Suprapubic skin (tissue), 4 donors: Measurements from ENCODE around the gene GPM6B. TPM values are rescaled to one million over a fixed set of nuclear protein-coding genes. Genes with fewer than 3 reads are reported as not detected.

Source experiments
- DNase-seq, 2 donors: peaks; one replicate each; pipeline ENCODE4 v3.0.0-alpha.2; 2019; ENCODE audit warnings: low spot score in 2 of 2
- H3K27ac ChIP-seq: fragments of 200-600 bp; sonication (generic); one replicate; pipeline ENCODE4 v1.5.1; 2019
- H3K27me3 ChIP-seq: fragments of 200-600 bp; sonication (generic); one replicate; pipeline ENCODE4 v1.5.1; 2019
- H3K36me3 ChIP-seq: fragments of 200-600 bp; sonication (generic); one replicate; pipeline ENCODE4 v1.5.1; 2019
- H3K4me1 ChIP-seq: fragments of 200-600 bp; sonication (generic); one replicate; pipeline ENCODE4 v1.5.1; 2019
- H3K4me3 ChIP-seq: fragments of 200-600 bp; sonication (generic); one replicate; pipeline ENCODE4 v1.5.1; 2019; ENCODE audit warnings: mild to moderate bottlenecking
- H3K9me3 ChIP-seq: fragments of 200-600 bp; sonication (generic); one replicate; pipeline ENCODE4 v1.5.1; 2019
- CTCF ChIP-seq, 2 donors: fragments of 200-600 bp in 1 of 2; fragments of 450-650 bp in 1 of 2; sonication (generic) in 1 of 2; IDR thresholded peaks; one replicate each; pipeline ENCODE4 v1.5.1; 2016 to 2019; ENCODE audit warnings: antibody characterized with exemption in 2 of 2, mild to moderate bottlenecking in 1 of 2, moderate library complexity in 1 of 2
- EP300 ChIP-seq: sonication (generic); formaldehyde crosslinking; IDR thresholded peaks from one replicate; pipeline ENCODE4 v1.6.1; 2017; ENCODE audit warnings: antibody characterized with exemption
- POLR2A ChIP-seq, 2 donors: fragments of 450-650 bp; IDR thresholded peaks; one replicate each; pipeline ENCODE4 v1.6.1; 2017; ENCODE audit warnings: antibody characterized with exemption in 2 of 2, mild to moderate bottlenecking in 2 of 2, moderate library complexity in 2 of 2
- POLR2AphosphoS5 ChIP-seq, 3 donors: sonication (generic); formaldehyde crosslinking; IDR thresholded peaks; one replicate each; pipeline ENCODE4 v1.6.1; 2017; ENCODE audit warnings: antibody characterized with exemption in 3 of 3
- whole genome bisulfite sequencing: methylation state at CpG from one replicate; pipeline ENCODE4 v1.1.5; 2018; 5-methylcytosine and 5-hydroxymethylcytosine counted together
- total RNA-seq, 4 donors: library from RNA; depleted of rRNA; stranded (reverse); fragments of >200 nt; gene quantifications; one replicate each; pipeline ENCODE4 v1.1.0, GENCODE V29; 2016

Gene GPM6B
- 10 to 100 TPM in 2 of 4 donors, 1 to 10 TPM in 2; 6.6 to 21.7 (median 13.8) TPM for total RNA-seq

- H3K4me1 ChIP-seq: no peaks in the 10 kb centered on the region
- no peak within 1 kb of the TSS for H3K4me3 ChIP-seq
- 30% methylated on average over 19 of the region's 19 CpGs for WGBS
- no peak for DNase-seq
- H3K36me3 ChIP-seq: no peaks in the 10 kb centered on the region
- no peaks in the 10 kb centered on the region for H3K27me3 ChIP-seq
- no peaks in the 10 kb centered on the region for H3K9me3 ChIP-seq
- TF ChIP-seq POLR2A (IDR thresholded peaks at IDR 0.05) (no peak), CTCF (IDR thresholded peaks at IDR 0.05) (no peak), POLR2AphosphoS5 (IDR thresholded peaks at IDR 0.05) (no peak), EP300 (no peak)
- H3K27ac ChIP-seq: no peak within 1 kb of the TSS
These were observed at the start of gene GPM6B for GRCh38 chrX:13816643-13817627. Gene GPM6B (minus strand): TSS chrX:13817093. CDS start chrX:13816904, 189 bp downstream.

GRCh38 chrX:13864264-13864663 lies 47.4 kb upstream of the GPM6B start:
- no peak for DNase-seq
- H3K4me3 ChIP-seq: no peak overlapping the region
- no peak overlapping the region for H3K27ac ChIP-seq
- H3K4me1 ChIP-seq: no peaks in the 10 kb centered on the region
- TF ChIP-seq EP300 (no peak), CTCF (IDR thresholded peaks at IDR 0.05) (no peak), POLR2A (IDR thresholded peaks at IDR 0.05) (no peak), POLR2AphosphoS5 (IDR thresholded peaks at IDR 0.05) (no peak)
- H3K9me3 ChIP-seq: no peaks in the 10 kb centered on the region
- H3K36me3 ChIP-seq: no peaks in the 10 kb centered on the region
- no peaks in the 10 kb centered on the region for H3K27me3 ChIP-seq
- WGBS: 44% methylated on average over 7 of the region's 7 CpGs

GRCh38 chrX:13863324-13863723 lies 46.4 kb upstream of the GPM6B start:
- H3K9me3 ChIP-seq: no peaks in the 10 kb centered on the region
- no peaks in the 10 kb centered on the region for H3K27me3 ChIP-seq
- H3K4me3 ChIP-seq: no peak overlapping the region
- H3K36me3 ChIP-seq: no peaks in the 10 kb centered on the region
- DNase-seq: no peak
- H3K27ac ChIP-seq: no peak overlapping the region
- WGBS: 81% methylated on average over 3 of the region's 3 CpGs
- TF ChIP-seq POLR2AphosphoS5 (IDR thresholded peaks at IDR 0.05): no peak
- no peak for TF ChIP-seq CTCF (IDR thresholded peaks at IDR 0.05)
- no peak for TF ChIP-seq EP300
- TF ChIP-seq POLR2A (IDR thresholded peaks at IDR 0.05): no peak
- H3K4me1 ChIP-seq: no peaks in the 10 kb centered on the region

- no peak overlapping the region for H3K4me3 ChIP-seq
- WGBS: 70% methylated on average over 1 of the region's 1 CpG
- no peaks in the 10 kb centered on the region for H3K9me3 ChIP-seq
- DNase-seq: no peak
- no peak for TF ChIP-seq POLR2A (IDR thresholded peaks at IDR 0.05)
- TF ChIP-seq EP300: no peak
- TF ChIP-seq CTCF (IDR thresholded peaks at IDR 0.05): no peak
- no peak for TF ChIP-seq POLR2AphosphoS5 (IDR thresholded peaks at IDR 0.05)
- no peak overlapping the region for H3K27ac ChIP-seq
- H3K4me1 ChIP-seq: no peaks in the 10 kb centered on the region
- no peaks in the 10 kb centered on the region for H3K36me3 ChIP-seq
- no peaks in the 10 kb centered on the region for H3K27me3 ChIP-seq
These were observed 42.8 kb upstream of the GPM6B start for GRCh38 chrX:13859724-13860123.

- no peaks in the 10 kb centered on the region for H3K4me1 ChIP-seq
- no peaks in the 10 kb centered on the region for H3K27me3 ChIP-seq
- TF ChIP-seq POLR2AphosphoS5 (IDR thresholded peaks at IDR 0.05) (no peak), EP300 (no peak), CTCF (IDR thresholded peaks at IDR 0.05) (no peak), POLR2A (IDR thresholded peaks at IDR 0.05) (no peak)
- no peak overlapping the region for H3K27ac ChIP-seq
- no peaks in the 10 kb centered on the region for H3K9me3 ChIP-seq
- WGBS: 82% methylated on average over 2 of the region's 2 CpGs
- H3K4me3 ChIP-seq: no peak overlapping the region
- no peak for DNase-seq
- H3K36me3 ChIP-seq: no peaks in the 10 kb centered on the region
These were observed 40.9 kb upstream of the GPM6B start for GRCh38 chrX:13857804-13858203.
